HG02610 (cell line): ENCODE measurements around the gene SRSF12.
A peak's percentile ranks its signal among the peaks of the same experiment; 100 is the strongest.

ENCODE experiments used
- ATAC-seq: cut with Tn5 transposase; IDR thresholded peaks from one replicate; pipeline ENCODE4 v1.9.1; 2021; ENCODE audit warnings: mild to moderate bottlenecking, moderate library complexity; ENCODE audit not compliant: unreplicated experiment

The SRSF12 gene

GRCh38 chr6:89117211-89118108, at the start of gene SRSF12:
Gene SRSF12 (minus strand): TSS chr6:89118071. CDS start chr6:89117887, 184 bp downstream.
- peak; percentile 77 for ATAC-seq

GRCh38 chr6:89162047-89162371, 44.1 kb upstream of the SRSF12 start:
- ATAC-seq: no peak

GRCh38 chr6:89161326-89162046, 43.6 kb upstream of the SRSF12 start:
- ATAC-seq: no peak

- ATAC-seq: no peak
Measured at GRCh38 chr6:89160331-89161092, 42.6 kb upstream of the SRSF12 start.

GRCh38 chr6:89154131-89154530, 36.3 kb upstream of the SRSF12 start:
- ATAC-seq: no peak

- ATAC-seq: no peak
Measured at GRCh38 chr6:89148016-89148750, 30.3 kb upstream of the SRSF12 start.

GRCh38 chr6:89146718-89147700, 29.1 kb upstream of the SRSF12 start:
- ATAC-seq: peak; percentile 16

GRCh38 chr6:89145956-89146717, 28.3 kb upstream of the SRSF12 start, which contains the start of gene PM20D2:
Gene PM20D2 (plus strand): TSS chr6:89146055. CDS start chr6:89146145, 90 bp downstream.
- ATAC-seq: peak; percentile 63

- ATAC-seq: peak; percentile 70
Measured at GRCh38 chr6:89145091-89145955, 27.5 kb upstream of the SRSF12 start.

- ATAC-seq: peak; percentile 52
Measured at GRCh38 chr6:89144354-89144906, 26.6 kb upstream of the SRSF12 start.

- ATAC-seq: no peak
Measured at GRCh38 chr6:89140347-89141156, 22.7 kb upstream of the SRSF12 start.

GRCh38 chr6:89139509-89140346, 21.9 kb upstream of the SRSF12 start:
- ATAC-seq: no peak

- no peak for ATAC-seq
Measured at GRCh38 chr6:89138173-89138572, 20.3 kb upstream of the SRSF12 start.

- ATAC-seq: no peak
Measured at GRCh38 chr6:89134723-89135122, 16.9 kb upstream of the SRSF12 start.

GRCh38 chr6:89133981-89134380, 16.1 kb upstream of the SRSF12 start:
- ATAC-seq: no peak

GRCh38 chr6:89132057-89132456, 14.2 kb upstream of the SRSF12 start:
- ATAC-seq: no peak
